Stimulated activated naive CD8-positive, alpha-beta T cell treated with anti-CD3 and anti-CD28 coated beads, Interleukin-15, Interleukin-2, amounts not matched to agents 100 U/mL and 50 U/mL, for 24 hours (primary cell): ENCODE measurements around the gene OCIAD2.
"Not testable (repeated sequence)": the region's sequence is repeated elsewhere in the genome, so short reads cannot be mapped to it uniquely, and the experiment has no call there.

Experiments
- ATAC-seq: fragments of 150-1000 bp; cut with Tn5 transposase; one replicate; pipeline ENCODE4 v1.10.0; 2021
- DNase-seq: peaks from one replicate; pipeline ENCODE4 v3.0.0; 2021

Gene OCIAD2

GRCh38 chr4:48907706-48908477, 1.3 kb upstream of the OCIAD2 start:
- DNase-seq (no peak), ATAC-seq (no peak)

GRCh38 chr4:48905363-48906015, 1.1 kb downstream of the OCIAD2 start:
- DNase-seq (no peak), ATAC-seq (no peak)

- DNase-seq (no peak), ATAC-seq (no peak)
Measured at GRCh38 chr4:48904541-48905142, 1.9 kb downstream of the OCIAD2 start.

GRCh38 chr4:48904101-48904500, 2.5 kb downstream of the OCIAD2 start:
- no peak for DNase-seq
- ATAC-seq = no peak

GRCh38 chr4:48902266-48902665, 4.3 kb downstream of the OCIAD2 start:
- DNase-seq (no peak), ATAC-seq (no peak)

- ATAC-seq (no peak), DNase-seq (no peak)
Measured at GRCh38 chr4:48901196-48901595, 5.4 kb downstream of the OCIAD2 start.

- DNase-seq (no peak), ATAC-seq (no peak)
Measured at GRCh38 chr4:48899950-48900349, 6.6 kb downstream of the OCIAD2 start.

GRCh38 chr4:48899432-48899749, 7.2 kb downstream of the OCIAD2 start:
- no peak for ATAC-seq

GRCh38 chr4:48898733-48899431, 7.7 kb downstream of the OCIAD2 start:
- peak; percentile 67 for ATAC-seq
- no peak for DNase-seq

More at GRCh38 chr4:48899432-48899749, 7.2 kb downstream of the OCIAD2 start:
- DNase-seq = no peak

GRCh38 chr4:48896845-48897244, 9.7 kb downstream of the OCIAD2 start:
- ATAC-seq (no peak), DNase-seq (no peak)

- DNase-seq = no peak
- ATAC-seq = no peak
Measured at GRCh38 chr4:48891028-48891619, 15.4 kb downstream of the OCIAD2 start.

- ATAC-seq, DNase-seq: not testable (repeated sequence)
Measured at GRCh38 chr4:48889750-48890149, 16.8 kb downstream of the OCIAD2 start.

GRCh38 chr4:48881646-48882045, 24.9 kb downstream of the OCIAD2 start:
- ATAC-seq, DNase-seq: not testable (repeated sequence)

- ATAC-seq = no peak
- no peak for DNase-seq
Measured at GRCh38 chr4:48879561-48880442, 26.8 kb downstream of the OCIAD2 start.

GRCh38 chr4:48877827-48878535, 28.6 kb downstream of the OCIAD2 start:
- no peak for ATAC-seq
- no peak for DNase-seq

- ATAC-seq, DNase-seq: not testable (repeated sequence)
Measured at GRCh38 chr4:48864696-48865095, 41.9 kb downstream of the OCIAD2 start.

- ATAC-seq (no peak), DNase-seq (no peak)
Measured at GRCh38 chr4:48863728-48864127, 42.8 kb downstream of the OCIAD2 start.

GRCh38 chr4:48862661-48863060, 43.9 kb downstream of the OCIAD2 start:
- no peak for DNase-seq

GRCh38 chr4:48862038-48862437, 44.5 kb downstream of the OCIAD2 start:
- ATAC-seq = no peak
- DNase-seq = no peak

More at GRCh38 chr4:48862661-48863060, 43.9 kb downstream of the OCIAD2 start:
- ATAC-seq = no peak

- no peak for DNase-seq
- ATAC-seq = peak; percentile 66
Measured at GRCh38 chr4:48858130-48858529, 48.4 kb downstream of the OCIAD2 start.

- DNase-seq (no peak), ATAC-seq (no peak)
Measured at GRCh38 chr4:48854982-48855381, 51.6 kb downstream of the OCIAD2 start.
